Sigmoid colon (tissue), 7 donors: Measurements from ENCODE around the gene S100A7. TPM values are rescaled to one million over a fixed set of nuclear protein-coding genes. Genes with fewer than 3 reads are reported as not detected.

Source experiments
- DNase-seq: peaks from one replicate; pipeline ENCODE4 v3.0.0-alpha.2; 2019
- H3K27ac ChIP-seq, 4 donors: fragments of 200-600 bp; sonication (generic); one replicate each; pipeline ENCODE4 v1.5.1; 2016 to 2019; ENCODE audit warnings: mild to moderate bottlenecking in 1 of 4
- H3K27me3 ChIP-seq, 3 donors: fragments of 200-600 bp; sonication (generic); one replicate each; pipeline ENCODE4 v1.5.1; 2019; ENCODE audit warnings: mild to moderate bottlenecking in 1 of 3
- H3K36me3 ChIP-seq, 4 donors: fragments of 200-600 bp; sonication (generic); one replicate each; pipeline ENCODE4 v1.5.1; 2016 to 2019
- H3K4me1 ChIP-seq, 4 donors: fragments of 200-600 bp; sonication (generic); one replicate each; pipeline ENCODE4 v1.5.1; 2017 to 2019
- H3K4me3 ChIP-seq, 4 donors: fragments of 200-600 bp; sonication (generic); one replicate each; pipeline ENCODE4 v1.5.1; 2017 to 2019; ENCODE audit warnings: mild to moderate bottlenecking in 2 of 4, moderate library complexity in 1 of 4
- H3K9me3 ChIP-seq, 4 donors: fragments of 200-600 bp in 3 of 4; sonication (generic) in 3 of 4; one replicate each; pipeline versions ENCODE4 v1.5.1 to v1.6.1; 2013 to 2019
- CTCF ChIP-seq, 4 experiments: fragments of 450-650 bp in 3 of 4; fragments of 200-600 bp in 1 of 4; IDR thresholded peaks; one replicate each; pipeline ENCODE4 v1.5.1; 2016 to 2019; ENCODE audit warnings: antibody characterized with exemption in 4 of 4, mild to moderate bottlenecking in 3 of 4, moderate library complexity in 2 of 4
- EP300 ChIP-seq, 4 donors: sonication (generic); formaldehyde crosslinking; IDR thresholded peaks; one replicate each; pipeline ENCODE4 v1.6.1; 2017; ENCODE audit warnings: antibody characterized with exemption in 4 of 4
- POLR2A ChIP-seq, 2 donors: fragments of 450-650 bp; IDR thresholded peaks; one replicate each; pipeline ENCODE4 v1.6.1; 2016; ENCODE audit warnings: antibody characterized with exemption in 2 of 2, mild to moderate bottlenecking in 2 of 2, moderate library complexity in 2 of 2
- POLR2AphosphoS5 ChIP-seq, 4 donors: sonication (generic); formaldehyde crosslinking; IDR thresholded peaks; one replicate each; pipeline ENCODE4 v1.6.1; 2017; ENCODE audit warnings: antibody characterized with exemption in 4 of 4
- WGBS, 2 donors: extraction: QIAGEN DNeasy Blood & Tissue Kit; methylation state at CpG; one replicate each; pipeline ENCODE4 v1.1.7; 2013; 5-methylcytosine and 5-hydroxymethylcytosine counted together
- intact Hi-C: fragments of 100-400 bp; cut with DNase I; formaldehyde crosslinking; loops from one replicate; pipeline ENCODE4 v1.15.1; 2023
- polyA plus RNA-seq, 3 donors: library from polyadenylated mRNA; stranded (reverse); fragments of 200-250 nt; gene quantifications; one replicate each; pipeline ENCODE4 v1.2.3, GENCODE V29; 2013
- total RNA-seq, 4 donors: library from RNA; depleted of rRNA; stranded (reverse); fragments of >200 nt; gene quantifications; one replicate each; pipeline ENCODE4 v1.1.0, GENCODE V29; 2016
- donor health status: healthy with polysubstance abuse.
- donor health status: Bipolar disorder and iron deficiency.
- donor health status: healthy.

Gene S100A7
- total and polyA plus RNA-seq, 7 donors: not detected

GRCh38 chr1:153438599-153438998, 21.9 kb downstream of the S100A7 start:
- 68 to 76% methylated on average over 7 of the region's 7 CpGs for WGBS, 2 donors
- H3K27ac ChIP-seq: no peak overlapping the region
- TF ChIP-seq POLR2A (IDR thresholded peaks at IDR 0.05) (no peak), EP300 (IDR thresholded peaks at IDR 0.05) (no peak), POLR2AphosphoS5 (IDR thresholded peaks at IDR 0.05) (no peak), CTCF (IDR thresholded peaks at IDR 0.05) (no peak)
- H3K36me3 ChIP-seq: no peaks in the 10 kb centered on the region
- intact Hi-C loops: no loop called here
- no peak for DNase-seq
- H3K4me3 ChIP-seq: no peak overlapping the region
- no peaks in the 10 kb centered on the region for H3K9me3 ChIP-seq
- no peaks in the 10 kb centered on the region for H3K27me3 ChIP-seq
- no peaks in the 10 kb centered on the region for H3K4me1 ChIP-seq

DNA sequence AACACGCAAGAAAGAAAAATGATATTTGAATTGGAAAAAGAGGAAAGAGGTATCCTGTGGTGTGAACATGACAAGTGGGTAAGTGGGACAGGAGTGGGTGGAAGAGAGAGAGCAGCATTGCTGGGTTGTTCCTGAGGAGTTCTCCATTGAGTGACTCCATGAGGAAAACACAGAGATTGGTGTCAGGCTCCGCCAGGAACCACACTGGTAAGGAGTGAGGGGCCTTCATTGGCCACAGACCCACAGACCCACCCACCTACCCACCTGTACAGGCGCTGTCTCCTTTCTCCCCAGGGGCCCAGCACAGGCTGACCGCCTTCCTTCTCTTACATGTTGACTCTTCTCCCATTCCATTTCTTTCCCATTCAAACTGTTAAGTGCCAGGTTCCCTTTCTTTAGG, 23.2 kb downstream of the S100A7 start:
- H3K27me3 ChIP-seq: no peaks in the 10 kb centered on the region
- 86 to 88% methylated on average over 4 of the region's 4 CpGs for WGBS, 2 donors
- no peaks in the 10 kb centered on the region for H3K36me3 ChIP-seq
- H3K27ac ChIP-seq: no peak overlapping the region
- no peaks in the 10 kb centered on the region for H3K9me3 ChIP-seq
- intact Hi-C loops: no loop called here
- no peaks in the 10 kb centered on the region for H3K4me1 ChIP-seq
- DNase-seq: no peak
- H3K4me3 ChIP-seq: no peak overlapping the region
- TF ChIP-seq EP300 (IDR thresholded peaks at IDR 0.05): no peak
- no peak for TF ChIP-seq POLR2AphosphoS5 (IDR thresholded peaks at IDR 0.05)
- no peak for TF ChIP-seq CTCF (IDR thresholded peaks at IDR 0.05)

DNA sequence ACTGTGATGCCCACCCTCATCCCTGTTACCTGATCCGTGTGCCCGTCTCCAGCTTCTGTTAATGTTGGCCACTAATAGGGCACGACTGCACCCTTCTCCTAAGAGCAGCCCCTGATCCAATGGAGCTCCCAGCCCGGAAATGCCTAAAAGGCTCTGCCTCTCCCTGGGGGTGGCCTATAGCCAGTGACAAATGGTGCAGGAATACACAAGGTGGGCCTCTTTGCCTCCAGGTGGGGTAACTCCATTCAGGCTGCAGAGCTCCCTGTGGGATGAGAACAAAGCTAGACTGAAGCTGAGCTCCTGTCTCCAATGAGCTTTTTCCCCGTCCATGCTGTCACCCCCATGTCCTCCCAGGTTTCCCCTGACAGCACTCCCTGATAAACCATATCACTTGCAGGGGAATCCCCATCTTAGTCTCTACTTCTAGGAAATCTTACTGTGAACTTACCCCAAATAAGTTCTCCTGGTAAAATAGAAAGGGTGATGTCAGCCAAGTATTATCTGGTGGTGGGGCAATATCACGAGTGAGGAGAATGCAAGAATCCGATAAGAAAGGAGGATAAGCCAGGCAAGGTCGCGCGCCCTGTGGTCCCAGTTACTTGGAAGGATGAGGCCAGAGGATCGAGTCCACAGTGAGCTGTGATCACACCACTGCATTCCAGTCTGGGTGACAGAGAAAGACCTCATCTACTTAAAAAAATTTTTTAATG, 25.6 kb downstream of the S100A7 start:
- TF ChIP-seq POLR2A (IDR thresholded peaks at IDR 0.05): no peak
- TF ChIP-seq EP300 (IDR thresholded peaks at IDR 0.05): no peak
- TF ChIP-seq POLR2AphosphoS5 (IDR thresholded peaks at IDR 0.05): no peak
- TF ChIP-seq CTCF (IDR thresholded peaks at IDR 0.05): no peak
- Histone ChIP-seq H3K9me3 (no peaks in the 10 kb centered on the region), H3K4me1 (no peaks in the 10 kb centered on the region), H3K36me3 (no peaks in the 10 kb centered on the region), H3K4me3 (no peak overlapping the region), H3K27ac (no peak overlapping the region), H3K27me3 (no peaks in the 10 kb centered on the region)
- WGBS, 2 donors: 76 to 84% methylated on average over 11 of the region's 11 CpGs
- DNase-seq: no peak
- intact Hi-C loops: no loop called here

DNA sequence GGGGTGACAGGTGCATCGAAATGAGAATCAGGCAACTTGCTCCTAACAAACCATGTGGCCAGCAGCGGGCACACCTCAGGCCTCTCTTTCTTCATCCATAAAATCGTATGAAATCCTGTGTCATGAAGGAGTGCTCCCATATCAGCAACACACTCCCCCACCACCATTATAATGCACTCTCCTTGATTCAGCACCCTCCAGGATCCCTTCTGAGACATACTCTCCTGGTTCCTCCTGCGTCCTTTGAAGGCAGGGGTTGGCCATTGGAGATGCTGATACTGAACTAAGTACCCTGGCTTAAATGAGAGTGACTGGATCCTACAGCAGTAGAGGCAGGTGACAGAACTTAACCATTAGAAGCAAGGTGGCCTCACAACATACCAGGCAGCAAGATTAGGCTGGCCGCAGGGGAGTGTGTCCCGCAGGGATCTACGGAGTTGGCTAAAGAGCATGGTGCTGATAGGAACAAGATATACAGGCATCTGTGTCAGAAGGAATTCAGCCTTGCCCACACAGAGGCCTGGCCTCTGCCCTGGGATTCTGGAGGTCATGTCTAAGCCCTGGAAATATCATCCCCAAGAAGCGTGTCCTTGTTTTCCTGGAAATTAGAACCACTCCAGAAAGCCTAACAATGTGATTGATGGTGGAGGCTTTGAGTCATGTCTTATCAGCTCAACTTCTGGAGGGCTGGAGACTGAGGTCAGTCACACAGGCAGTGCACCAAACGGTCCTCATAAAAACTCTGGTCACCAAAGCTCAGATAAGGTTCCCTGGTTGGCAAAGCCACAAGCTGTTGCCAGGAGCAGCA, 27.4 kb downstream of the S100A7 start:
- TF ChIP-seq POLR2AphosphoS5 (IDR thresholded peaks at IDR 0.05) (no peak), CTCF (IDR thresholded peaks at IDR 0.05) (no peak), POLR2A (IDR thresholded peaks at IDR 0.05) (no peak), EP300 (IDR thresholded peaks at IDR 0.05) (no peak)
- Histone ChIP-seq H3K36me3 (no peaks in the 10 kb centered on the region), H3K27ac (no peak overlapping the region), H3K4me1 (no peaks in the 10 kb centered on the region), H3K4me3 (no peak overlapping the region), H3K9me3 (no peaks in the 10 kb centered on the region), H3K27me3 (no peaks in the 10 kb centered on the region)
- intact Hi-C loops: no loop called here
- WGBS, 2 donors: 79% methylated on average over 9 of the region's 9 CpGs
- no peak for DNase-seq
